Mesendoderm (in vitro differentiated cells): Measurements from ENCODE around the gene GPR153.

ENCODE experiments used
- DNase-seq: peaks from one replicate; pipeline ENCODE4 v3.0.0; 2013
- H2AK5ac ChIP-seq: 2 replicates; pipeline ENCODE4 v1.6.1; 2013; ENCODE audit warnings: low read length, inconsistent platforms
- H2BK120ac ChIP-seq: 2 replicates; pipeline ENCODE4 v1.6.1; 2013; ENCODE audit warnings: low read depth, mild to moderate bottlenecking, low read length, moderate library complexity, mixed read lengths
- H2BK15ac ChIP-seq: replicated peaks from 2 replicates; pipeline ENCODE4 v1.6.1; 2013; ENCODE audit warnings: low read depth, mild to moderate bottlenecking, moderate library complexity
- H2BK5ac ChIP-seq: 2 replicates; pipeline ENCODE4 v1.6.1; 2013; ENCODE audit warnings: low read length, inconsistent platforms
- H3K18ac ChIP-seq: 2 replicates; pipeline ENCODE4 v1.6.1; 2013; ENCODE audit warnings: mild to moderate bottlenecking, low read length, mixed read lengths
- H3K23ac ChIP-seq: one replicate; pipeline ENCODE4 v1.6.1; 2013; ENCODE audit warnings: low read length
- H3K27ac ChIP-seq: 2 replicates; pipeline ENCODE4 v1.5.1; 2013; ENCODE audit warnings: low read depth, mild to moderate bottlenecking, inconsistent platforms, low read length, moderate library complexity
- H3K27me3 ChIP-seq: 2 replicates; pipeline ENCODE4 v1.6.1; 2013; ENCODE audit warnings: low read length, control low read depth, mild to moderate bottlenecking, inconsistent platforms; ENCODE audit not compliant: insufficient read depth, poor library complexity
- H3K36me3 ChIP-seq: 2 replicates; pipeline ENCODE4 v1.6.1; 2013; ENCODE audit warnings: low read length, inconsistent platforms; ENCODE audit not compliant: control insufficient read depth, insufficient read depth
- H3K4ac ChIP-seq: one replicate; pipeline ENCODE4 v1.6.1; 2013; ENCODE audit warnings: low read depth, mild to moderate bottlenecking, low read length, moderate library complexity
- H3K4me1 ChIP-seq: 2 replicates; pipeline ENCODE4 v1.6.1; 2013; ENCODE audit warnings: low read depth, low read length, inconsistent platforms; ENCODE audit not compliant: control insufficient read depth
- H3K4me2 ChIP-seq: 2 replicates; pipeline ENCODE4 v1.6.1; 2013; ENCODE audit warnings: low read length
- H3K4me3 ChIP-seq: 2 replicates; pipeline ENCODE4 v1.5.1; 2013; ENCODE audit warnings: mild to moderate bottlenecking, low read length
- H3K56ac ChIP-seq: one replicate; pipeline ENCODE4 v1.6.1; 2013; ENCODE audit warnings: low read length
- H3K79me1 ChIP-seq: 2 replicates; pipeline ENCODE4 v1.6.1; 2013; ENCODE audit warnings: low read length, inconsistent platforms
- H3K79me2 ChIP-seq: 2 replicates; pipeline ENCODE4 v1.6.1; 2013; ENCODE audit warnings: mild to moderate bottlenecking, low read length; ENCODE audit not compliant: control insufficient read depth, insufficient read depth
- H3K9ac ChIP-seq: 2 replicates; pipeline ENCODE4 v1.6.1; 2013; ENCODE audit warnings: low read length, inconsistent platforms
- H4K5ac ChIP-seq: one replicate; pipeline ENCODE4 v1.6.1; 2013; ENCODE audit warnings: low read length
- H4K8ac ChIP-seq: one replicate; pipeline ENCODE4 v1.6.1; 2013; ENCODE audit warnings: low read depth, mild to moderate bottlenecking, control low read depth, low read length, moderate library complexity
- WGBS: extraction: QIAGEN DNeasy Blood & Tissue Kit; methylation state at CpG from one replicate; pipeline ENCODE4 v1.1.7; 2013; ENCODE audit warnings: low lambda C conversion rate, missing lambda C conversion rate; ENCODE audit not compliant: insufficient coverage; ENCODE audit errors: extremely low coverage; 5-methylcytosine and 5-hydroxymethylcytosine counted together

The GPR153 gene

GRCh38 chr1:6307099-6307498, 46.2 kb upstream of the GPR153 start:
- H2BK15ac ChIP-seq, result no peak overlapping the region
- WGBS, result no CpG with 5 or more reads among the region's 15 CpGs
- H2BK5ac ChIP-seq, result no peak overlapping the region
- H3K4me2 ChIP-seq, result no peak overlapping the region
- H4K8ac ChIP-seq, result no peak overlapping the region
- no peak overlapping the region for H3K9ac ChIP-seq
- no peaks in the 10 kb centered on the region for H3K79me2 ChIP-seq
- no peak overlapping the region for H3K27ac ChIP-seq
- DNase-seq, result no peak
- no peaks in the 10 kb centered on the region for H3K4me1 ChIP-seq
- H2BK120ac ChIP-seq, result no peak overlapping the region
- H3K27me3 ChIP-seq, result no peaks in the 10 kb centered on the region
- no peaks in the 10 kb centered on the region for H3K36me3 ChIP-seq
- no peak overlapping the region for H3K56ac ChIP-seq
- no peak overlapping the region for H3K4ac ChIP-seq
- no peak overlapping the region for H3K18ac ChIP-seq
- H3K23ac ChIP-seq, result no peak overlapping the region
- no peaks in the 10 kb centered on the region for H3K79me1 ChIP-seq
- no peak overlapping the region for H2AK5ac ChIP-seq
- no peak overlapping the region for H3K4me3 ChIP-seq
- H4K5ac ChIP-seq, result no peak overlapping the region

GRCh38 chr1:6303397-6304012, 42.6 kb upstream of the GPR153 start:
- Histone ChIP-seq H3K9ac (no peak overlapping the region), H2BK5ac (no peak overlapping the region), H2AK5ac (no peak overlapping the region), H3K36me3 (no peaks in the 10 kb centered on the region), H3K4me2 (no peak overlapping the region), H3K56ac (no peak overlapping the region), H4K5ac (no peak overlapping the region), H3K4me3 (no peak overlapping the region), H3K23ac (no peak overlapping the region), H4K8ac (no peak overlapping the region), H2BK15ac (no peak overlapping the region), H3K27ac (no peak overlapping the region), H3K79me2 (no peaks in the 10 kb centered on the region), H3K4me1 (no peaks in the 10 kb centered on the region), H3K4ac (no peak overlapping the region), H3K27me3 (no peaks in the 10 kb centered on the region), H3K18ac (no peak overlapping the region), H3K79me1 (no peaks in the 10 kb centered on the region), H2BK120ac (no peak overlapping the region)
- DNase-seq, result no peak
- no CpG with 5 or more reads among the region's 15 CpGs for WGBS

DNA sequence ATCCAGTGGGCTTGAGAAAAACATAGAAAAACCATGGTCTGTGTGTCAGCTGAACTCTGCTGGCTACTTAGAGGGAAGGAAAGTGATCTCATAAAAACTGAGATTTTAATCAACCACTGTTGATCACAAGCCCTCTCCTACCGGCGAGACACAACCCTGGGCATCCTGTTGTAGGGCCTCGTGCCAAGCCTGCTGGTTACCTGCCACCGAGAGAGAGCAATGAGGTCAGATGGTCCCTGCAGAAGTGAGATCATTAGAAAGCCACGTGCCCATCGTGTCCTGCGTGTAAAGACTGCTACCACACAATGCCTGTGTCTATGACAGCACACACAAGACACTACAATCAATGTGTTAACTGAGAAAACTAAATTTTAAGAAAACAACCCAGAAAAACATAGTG, 41.7 kb upstream of the GPR153 start:
- H2BK120ac ChIP-seq, result no peak overlapping the region
- no peak overlapping the region for H3K4ac ChIP-seq
- no peak overlapping the region for H3K23ac ChIP-seq
- H2BK5ac ChIP-seq, result no peak overlapping the region
- H3K18ac ChIP-seq, result no peak overlapping the region
- H3K9ac ChIP-seq, result no peak overlapping the region
- H3K79me2 ChIP-seq, result no peaks in the 10 kb centered on the region
- no peak overlapping the region for H3K56ac ChIP-seq
- H3K27me3 ChIP-seq, result no peaks in the 10 kb centered on the region
- no peak overlapping the region for H3K27ac ChIP-seq
- no CpG with 5 or more reads among the region's 7 CpGs for WGBS
- no peak overlapping the region for H3K4me3 ChIP-seq
- H2AK5ac ChIP-seq, result no peak overlapping the region
- H2BK15ac ChIP-seq, result no peak overlapping the region
- H3K4me1 ChIP-seq, result no peaks in the 10 kb centered on the region
- H4K5ac ChIP-seq, result no peak overlapping the region
- no peak overlapping the region for H4K8ac ChIP-seq
- H3K79me1 ChIP-seq, result no peaks in the 10 kb centered on the region
- no peaks in the 10 kb centered on the region for H3K36me3 ChIP-seq
- DNase-seq, result no peak
- H3K4me2 ChIP-seq, result no peak overlapping the region

- H3K56ac ChIP-seq, result no peak overlapping the region
- DNase-seq, result no peak
- H3K4me2 ChIP-seq, result no peak overlapping the region
- no peak overlapping the region for H2BK15ac ChIP-seq
- H3K79me2 ChIP-seq, result no peaks in the 10 kb centered on the region
- H3K9ac ChIP-seq, result no peak overlapping the region
- no peak overlapping the region for H3K27ac ChIP-seq
- no peak overlapping the region for H4K5ac ChIP-seq
- H4K8ac ChIP-seq, result no peak overlapping the region
- no peak overlapping the region for H3K4me3 ChIP-seq
- no peaks in the 10 kb centered on the region for H3K36me3 ChIP-seq
- H2BK120ac ChIP-seq, result no peak overlapping the region
- H3K18ac ChIP-seq, result no peak overlapping the region
- H2AK5ac ChIP-seq, result no peak overlapping the region
- H3K27me3 ChIP-seq, result no peaks in the 10 kb centered on the region
- no peak overlapping the region for H2BK5ac ChIP-seq
- WGBS, result no CpG with 5 or more reads among the region's 8 CpGs
- H3K4ac ChIP-seq, result no peak overlapping the region
- peak overlapping the region; percentile 31 for H3K23ac ChIP-seq
- no peaks in the 10 kb centered on the region for H3K4me1 ChIP-seq
- H3K79me1 ChIP-seq, result no peaks in the 10 kb centered on the region
Measured at GRCh38 chr1:6301526-6301925, 40.6 kb upstream of the GPR153 start.

- no peaks in the 10 kb centered on the region for H3K27me3 ChIP-seq
- no peak overlapping the region for H3K4me2 ChIP-seq
- no peak overlapping the region for H2BK5ac ChIP-seq
- no peaks in the 10 kb centered on the region for H3K4me1 ChIP-seq
- no peak overlapping the region for H3K23ac ChIP-seq
- H4K8ac ChIP-seq, result no peak overlapping the region
- no peak overlapping the region for H3K4ac ChIP-seq
- whole genome bisulfite sequencing, result no CpG with 5 or more reads among the region's 32 CpGs
- H3K79me2 ChIP-seq, result no peaks in the 10 kb centered on the region
- no peak overlapping the region for H4K5ac ChIP-seq
- H3K27ac ChIP-seq, result no peak overlapping the region
- no peak overlapping the region for H2BK120ac ChIP-seq
- no peak overlapping the region for H3K4me3 ChIP-seq
- no peak overlapping the region for H3K18ac ChIP-seq
- H3K79me1 ChIP-seq, result no peaks in the 10 kb centered on the region
- H3K9ac ChIP-seq, result no peak overlapping the region
- no peak for DNase-seq
- no peaks in the 10 kb centered on the region for H3K36me3 ChIP-seq
- no peak overlapping the region for H2AK5ac ChIP-seq
- no peak overlapping the region for H2BK15ac ChIP-seq
- H3K56ac ChIP-seq, result no peak overlapping the region
Measured at GRCh38 chr1:6300342-6301048, 39.6 kb upstream of the GPR153 start.
